Liver (tissue), 3 donors: ENCODE measurements around the gene HAUS2.

Experiments
- FOXA2 ChIP-seq: IDR thresholded peaks from 2 replicates; pipeline ENCODE4 v1.6.1; 2016; ENCODE audit warnings: antibody characterized with exemption
- GABPA ChIP-seq, 2 donors: IDR thresholded peaks in 1 of 2; conservative IDR thresholded peaks in 1 of 2; 2 replicates each; pipeline ENCODE4 v1.6.1; 2016; ENCODE audit warnings: antibody characterized with exemption in 2 of 2, mild to moderate bottlenecking in 1 of 2, moderate library complexity in 1 of 2
- JUND ChIP-seq, 2 donors: IDR thresholded peaks; 2 replicates each; pipeline ENCODE4 v1.6.1; 2016; ENCODE audit warnings: antibody characterized with exemption in 2 of 2
- NR2F2 ChIP-seq: IDR thresholded peaks from 2 replicates; pipeline ENCODE4 v1.6.1; 2016; ENCODE audit warnings: antibody characterized with exemption
- RAD21 ChIP-seq, 2 donors: IDR thresholded peaks; 2 replicates each; pipeline ENCODE4 v1.6.1; 2016; ENCODE audit warnings: antibody characterized with exemption in 2 of 2, mild to moderate bottlenecking in 2 of 2
- SP1 ChIP-seq: IDR thresholded peaks from 2 replicates; pipeline ENCODE4 v1.6.1; 2018; ENCODE audit warnings: antibody characterized with exemption, mild to moderate bottlenecking
- YY1 ChIP-seq: IDR thresholded peaks from 2 replicates; pipeline ENCODE4 v1.6.1; 2016; ENCODE audit warnings: antibody characterized with exemption, mild to moderate bottlenecking
- TF ChIP-seq, protein P1 (sequence below): fragments of 150-350 bp; IDR thresholded peaks from 2 replicates; pipeline ENCODE4 v1.5.1; 2017; ENCODE audit warnings: improper control_type of control experiment, low read depth, low read length; ENCODE audit not compliant: missing input control
- TF ChIP-seq, protein P2 (sequence below): IDR thresholded peaks from 2 replicates; pipeline ENCODE4 v1.6.1; 2016; ENCODE audit warnings: antibody characterized with exemption
- TF ChIP-seq, protein P3 (sequence below): IDR thresholded peaks from 2 replicates; pipeline ENCODE4 v1.6.1; 2016; ENCODE audit warnings: antibody characterized with exemption
- TF ChIP-seq, protein P4 (sequence below): IDR thresholded peaks from 2 replicates; pipeline ENCODE4 v1.6.1; 2016; ENCODE audit warnings: antibody characterized with exemption, mild to moderate bottlenecking
- donor health status: healthy.
- donor health status: healthy.

DNA sequence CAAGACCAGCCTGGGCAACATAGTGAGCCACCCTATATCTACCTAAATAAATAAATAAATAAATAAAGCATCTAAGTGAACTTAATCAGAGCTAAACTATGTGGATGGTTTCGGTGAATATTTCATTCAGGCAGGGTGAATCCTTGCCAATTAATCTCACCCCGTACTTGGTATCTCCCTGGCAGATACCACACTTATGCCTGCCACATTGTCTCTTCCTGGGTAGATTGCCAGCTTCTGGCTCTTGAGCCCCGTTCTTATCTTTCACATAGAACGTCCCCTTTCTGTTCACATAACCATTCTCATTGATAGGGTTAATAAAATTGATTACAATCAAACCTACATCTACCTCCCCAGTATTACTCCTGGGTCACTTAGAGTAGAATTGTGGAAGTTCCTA, 46.2 kb upstream of the HAUS2 start:
- TF ChIP-seq, protein P1, sequence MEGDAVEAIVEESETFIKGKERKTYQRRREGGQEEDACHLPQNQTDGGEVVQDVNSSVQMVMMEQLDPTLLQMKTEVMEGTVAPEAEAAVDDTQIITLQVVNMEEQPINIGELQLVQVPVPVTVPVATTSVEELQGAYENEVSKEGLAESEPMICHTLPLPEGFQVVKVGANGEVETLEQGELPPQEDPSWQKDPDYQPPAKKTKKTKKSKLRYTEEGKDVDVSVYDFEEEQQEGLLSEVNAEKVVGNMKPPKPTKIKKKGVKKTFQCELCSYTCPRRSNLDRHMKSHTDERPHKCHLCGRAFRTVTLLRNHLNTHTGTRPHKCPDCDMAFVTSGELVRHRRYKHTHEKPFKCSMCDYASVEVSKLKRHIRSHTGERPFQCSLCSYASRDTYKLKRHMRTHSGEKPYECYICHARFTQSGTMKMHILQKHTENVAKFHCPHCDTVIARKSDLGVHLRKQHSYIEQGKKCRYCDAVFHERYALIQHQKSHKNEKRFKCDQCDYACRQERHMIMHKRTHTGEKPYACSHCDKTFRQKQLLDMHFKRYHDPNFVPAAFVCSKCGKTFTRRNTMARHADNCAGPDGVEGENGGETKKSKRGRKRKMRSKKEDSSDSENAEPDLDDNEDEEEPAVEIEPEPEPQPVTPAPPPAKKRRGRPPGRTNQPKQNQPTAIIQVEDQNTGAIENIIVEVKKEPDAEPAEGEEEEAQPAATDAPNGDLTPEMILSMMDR = no peak
- TF ChIP-seq, protein P2, sequence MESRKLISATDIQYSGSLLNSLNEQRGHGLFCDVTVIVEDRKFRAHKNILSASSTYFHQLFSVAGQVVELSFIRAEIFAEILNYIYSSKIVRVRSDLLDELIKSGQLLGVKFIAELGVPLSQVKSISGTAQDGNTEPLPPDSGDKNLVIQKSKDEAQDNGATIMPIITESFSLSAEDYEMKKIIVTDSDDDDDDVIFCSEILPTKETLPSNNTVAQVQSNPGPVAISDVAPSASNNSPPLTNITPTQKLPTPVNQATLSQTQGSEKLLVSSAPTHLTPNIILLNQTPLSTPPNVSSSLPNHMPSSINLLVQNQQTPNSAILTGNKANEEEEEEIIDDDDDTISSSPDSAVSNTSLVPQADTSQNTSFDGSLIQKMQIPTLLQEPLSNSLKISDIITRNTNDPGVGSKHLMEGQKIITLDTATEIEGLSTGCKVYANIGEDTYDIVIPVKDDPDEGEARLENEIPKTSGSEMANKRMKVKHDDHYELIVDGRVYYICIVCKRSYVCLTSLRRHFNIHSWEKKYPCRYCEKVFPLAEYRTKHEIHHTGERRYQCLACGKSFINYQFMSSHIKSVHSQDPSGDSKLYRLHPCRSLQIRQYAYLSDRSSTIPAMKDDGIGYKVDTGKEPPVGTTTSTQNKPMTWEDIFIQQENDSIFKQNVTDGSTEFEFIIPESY = no peak
- TF ChIP-seq YY1 (no peak), SP1 (no peak), RAD21 (IDR thresholded peaks at IDR 0.05) (no peak), FOXA2 (no peak), NR2F2 (no peak), JUND (IDR thresholded peaks at IDR 0.05) (no peak), GABPA (IDR thresholded peaks at IDR 0.05 in 1 of 2, conservative IDR thresholded peaks at IDR 0.05 in 1 of 2) (no peak)
- TF ChIP-seq, protein P3, sequence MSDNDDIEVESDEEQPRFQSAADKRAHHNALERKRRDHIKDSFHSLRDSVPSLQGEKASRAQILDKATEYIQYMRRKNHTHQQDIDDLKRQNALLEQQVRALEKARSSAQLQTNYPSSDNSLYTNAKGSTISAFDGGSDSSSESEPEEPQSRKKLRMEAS = no peak
- TF ChIP-seq, protein P4, sequence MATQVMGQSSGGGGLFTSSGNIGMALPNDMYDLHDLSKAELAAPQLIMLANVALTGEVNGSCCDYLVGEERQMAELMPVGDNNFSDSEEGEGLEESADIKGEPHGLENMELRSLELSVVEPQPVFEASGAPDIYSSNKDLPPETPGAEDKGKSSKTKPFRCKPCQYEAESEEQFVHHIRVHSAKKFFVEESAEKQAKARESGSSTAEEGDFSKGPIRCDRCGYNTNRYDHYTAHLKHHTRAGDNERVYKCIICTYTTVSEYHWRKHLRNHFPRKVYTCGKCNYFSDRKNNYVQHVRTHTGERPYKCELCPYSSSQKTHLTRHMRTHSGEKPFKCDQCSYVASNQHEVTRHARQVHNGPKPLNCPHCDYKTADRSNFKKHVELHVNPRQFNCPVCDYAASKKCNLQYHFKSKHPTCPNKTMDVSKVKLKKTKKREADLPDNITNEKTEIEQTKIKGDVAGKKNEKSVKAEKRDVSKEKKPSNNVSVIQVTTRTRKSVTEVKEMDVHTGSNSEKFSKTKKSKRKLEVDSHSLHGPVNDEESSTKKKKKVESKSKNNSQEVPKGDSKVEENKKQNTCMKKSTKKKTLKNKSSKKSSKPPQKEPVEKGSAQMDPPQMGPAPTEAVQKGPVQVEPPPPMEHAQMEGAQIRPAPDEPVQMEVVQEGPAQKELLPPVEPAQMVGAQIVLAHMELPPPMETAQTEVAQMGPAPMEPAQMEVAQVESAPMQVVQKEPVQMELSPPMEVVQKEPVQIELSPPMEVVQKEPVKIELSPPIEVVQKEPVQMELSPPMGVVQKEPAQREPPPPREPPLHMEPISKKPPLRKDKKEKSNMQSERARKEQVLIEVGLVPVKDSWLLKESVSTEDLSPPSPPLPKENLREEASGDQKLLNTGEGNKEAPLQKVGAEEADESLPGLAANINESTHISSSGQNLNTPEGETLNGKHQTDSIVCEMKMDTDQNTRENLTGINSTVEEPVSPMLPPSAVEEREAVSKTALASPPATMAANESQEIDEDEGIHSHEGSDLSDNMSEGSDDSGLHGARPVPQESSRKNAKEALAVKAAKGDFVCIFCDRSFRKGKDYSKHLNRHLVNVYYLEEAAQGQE = no peak
